ENCODE data around the gene ME3.

DNA sequence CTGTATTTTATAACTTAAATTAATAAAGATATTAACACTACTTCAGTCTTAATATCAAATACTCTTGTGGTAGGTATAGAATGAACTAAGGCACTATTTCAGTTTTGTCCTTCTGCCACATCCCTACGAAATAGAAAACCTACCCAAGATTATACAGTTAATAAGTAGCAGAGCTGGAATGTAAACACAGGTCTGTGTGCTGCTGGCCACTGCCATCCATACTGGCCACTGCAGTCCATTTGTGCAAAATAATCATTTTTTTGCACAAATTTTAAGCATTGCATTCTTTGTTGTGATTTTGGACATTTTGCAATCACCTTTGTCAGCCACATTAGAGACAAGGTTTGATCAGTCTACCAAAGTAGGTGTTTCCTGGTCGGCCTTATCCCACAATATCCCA is 91.9 kb downstream of the ME3 start:
- TF ChIP-seq, protein P1, sequence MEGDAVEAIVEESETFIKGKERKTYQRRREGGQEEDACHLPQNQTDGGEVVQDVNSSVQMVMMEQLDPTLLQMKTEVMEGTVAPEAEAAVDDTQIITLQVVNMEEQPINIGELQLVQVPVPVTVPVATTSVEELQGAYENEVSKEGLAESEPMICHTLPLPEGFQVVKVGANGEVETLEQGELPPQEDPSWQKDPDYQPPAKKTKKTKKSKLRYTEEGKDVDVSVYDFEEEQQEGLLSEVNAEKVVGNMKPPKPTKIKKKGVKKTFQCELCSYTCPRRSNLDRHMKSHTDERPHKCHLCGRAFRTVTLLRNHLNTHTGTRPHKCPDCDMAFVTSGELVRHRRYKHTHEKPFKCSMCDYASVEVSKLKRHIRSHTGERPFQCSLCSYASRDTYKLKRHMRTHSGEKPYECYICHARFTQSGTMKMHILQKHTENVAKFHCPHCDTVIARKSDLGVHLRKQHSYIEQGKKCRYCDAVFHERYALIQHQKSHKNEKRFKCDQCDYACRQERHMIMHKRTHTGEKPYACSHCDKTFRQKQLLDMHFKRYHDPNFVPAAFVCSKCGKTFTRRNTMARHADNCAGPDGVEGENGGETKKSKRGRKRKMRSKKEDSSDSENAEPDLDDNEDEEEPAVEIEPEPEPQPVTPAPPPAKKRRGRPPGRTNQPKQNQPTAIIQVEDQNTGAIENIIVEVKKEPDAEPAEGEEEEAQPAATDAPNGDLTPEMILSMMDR (IDR thresholded peaks at IDR 0.05), result no peak
- no peak for TF ChIP-seq POLR2A (IDR thresholded peaks at IDR 0.05)
